ENCODE measurements around the gene SUCLA2.
"Not testable (repeated sequence)": the region's sequence is repeated elsewhere in the genome, so short reads cannot be mapped to it uniquely, and the experiment has no call there.

The SUCLA2 gene

DNA sequence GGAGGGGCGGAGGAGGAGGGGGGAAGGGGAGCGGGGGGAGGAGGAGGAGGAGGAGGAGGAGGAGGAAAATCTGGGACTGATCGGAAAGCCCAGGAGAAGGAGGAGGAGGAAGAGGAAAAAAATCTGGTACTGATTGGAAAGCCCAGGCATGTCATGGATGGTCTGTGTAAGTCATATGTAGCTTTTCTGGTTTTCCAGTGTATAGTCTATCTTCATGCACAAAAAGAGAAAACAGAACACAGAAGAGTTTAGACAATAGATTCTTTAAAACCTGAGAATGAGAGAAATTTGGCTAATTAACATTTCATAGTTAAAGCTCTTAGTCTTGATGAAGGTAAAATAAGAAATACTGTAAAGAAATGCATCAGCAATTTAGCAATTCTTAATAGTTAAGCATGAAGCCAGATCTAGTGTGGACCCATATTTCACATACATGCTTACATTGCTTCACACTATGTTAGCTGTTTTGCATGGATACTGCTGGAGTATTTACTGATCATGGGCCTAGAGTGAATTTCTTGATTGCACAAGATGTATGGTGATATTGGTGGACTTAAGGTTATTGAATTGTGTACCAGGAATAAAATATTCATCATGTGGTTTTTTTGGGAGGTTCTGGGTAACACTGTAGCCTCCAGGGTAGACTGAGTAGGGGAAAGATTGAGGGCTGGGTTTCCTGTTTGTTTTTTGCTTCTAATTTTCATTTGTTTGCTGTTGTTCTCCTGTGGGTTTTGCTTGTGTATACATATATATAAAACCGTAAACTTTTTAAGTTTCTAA, 41.4 kb downstream of the SUCLA2 start:
- no peak overlapping the region for H3K27ac Mint-ChIP-seq
- peaks cover 89% of the 10 kb centered on the region for H3K36me3 Mint-ChIP-seq (ENCODE audit: low read depth)
- no peaks in the 10 kb centered on the region for H3K4me1 Mint-ChIP-seq (ENCODE audit: low read depth)
- H3K27me3 Mint-ChIP-seq (ENCODE audit: low read depth): no peaks in the 10 kb centered on the region
- peaks cover 73% of the 10 kb centered on the region for H3K9me3 Mint-ChIP-seq
- DNase-seq (ENCODE audit: low spot score): no peak
- H3K4me3 Mint-ChIP-seq: no peak overlapping the region

DNA sequence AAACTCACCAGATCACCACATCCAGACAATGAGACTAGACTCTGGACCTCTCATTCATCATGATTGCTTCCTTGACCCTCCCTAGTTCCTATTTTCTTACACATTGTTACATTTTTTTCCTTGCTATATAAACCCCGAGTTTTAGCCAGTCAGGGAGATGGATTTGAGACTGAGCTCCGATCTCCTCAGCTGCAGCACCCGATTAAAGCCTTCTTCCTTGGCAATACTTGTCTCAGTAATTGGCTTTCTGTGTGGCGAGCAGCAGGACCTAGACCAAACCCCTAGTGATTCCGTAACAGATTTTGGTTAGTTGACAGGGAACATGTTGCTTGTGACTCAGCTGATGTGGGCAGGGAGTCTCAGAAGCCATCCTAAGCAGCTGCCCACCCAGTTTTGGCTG, 44.0 kb downstream of the SUCLA2 start:
- Mint-ChIP-seq H3K36me3 (ENCODE audit: low read depth) (peaks cover 85% of the 10 kb centered on the region), H3K27ac (no peak overlapping the region), H3K9me3 (peaks cover 64% of the 10 kb centered on the region), H3K4me1 (ENCODE audit: low read depth) (no peaks in the 10 kb centered on the region), H3K4me3 (no peak overlapping the region), H3K27me3 (ENCODE audit: low read depth) (no peaks in the 10 kb centered on the region)
- DNase-seq (ENCODE audit: low spot score): no peak

DNA sequence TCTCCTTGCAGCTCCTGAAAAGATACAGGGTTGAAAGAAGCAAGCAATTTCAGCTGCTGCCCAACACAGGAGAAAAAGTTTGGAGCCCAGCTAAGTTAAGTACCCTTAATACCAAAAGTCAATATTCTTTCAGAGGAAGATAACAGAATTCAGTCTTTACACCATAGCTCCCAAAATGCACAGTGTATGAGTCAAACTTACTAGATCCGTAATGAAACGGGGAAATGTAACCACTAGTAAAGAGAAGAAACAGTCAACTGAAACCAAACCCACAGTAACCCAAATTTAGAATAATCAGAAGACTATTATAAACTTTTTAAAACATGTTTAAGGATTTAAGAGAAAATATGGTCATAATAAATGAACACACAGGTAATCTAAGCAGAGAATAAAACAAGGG, 45.2 kb downstream of the SUCLA2 start:
- Mint-ChIP-seq H3K4me1 (ENCODE audit: low read depth) (no peaks in the 10 kb centered on the region), H3K36me3 (ENCODE audit: low read depth) (peaks cover 82% of the 10 kb centered on the region), H3K9me3 (peaks cover 54% of the 10 kb centered on the region), H3K27ac (no peak overlapping the region), H3K27me3 (ENCODE audit: low read depth) (no peaks in the 10 kb centered on the region), H3K4me3 (no peak overlapping the region)
- DNase-seq (ENCODE audit: low spot score): no peak

DNA sequence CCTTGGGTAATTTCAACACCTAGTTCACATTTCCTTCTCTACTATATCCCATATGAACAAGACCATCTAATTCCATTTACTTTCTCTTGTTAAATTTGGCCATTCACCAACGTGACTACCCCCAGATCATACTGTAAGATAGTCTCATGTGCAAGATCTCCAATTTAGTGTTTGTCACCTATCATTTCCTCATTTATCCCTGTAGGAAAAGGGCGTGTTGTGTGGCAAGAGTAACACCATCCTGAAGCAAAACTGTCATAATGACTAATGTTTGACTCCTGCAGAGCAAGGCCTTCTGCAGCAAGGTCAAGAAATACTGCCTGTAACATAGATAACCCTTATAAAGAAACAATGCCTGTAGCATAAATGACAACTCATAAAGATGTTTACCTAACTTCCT, 51.3 kb downstream of the SUCLA2 start:
- Mint-ChIP-seq H3K27ac (no peak overlapping the region), H3K36me3 (ENCODE audit: low read depth) (peaks cover 52% of the 10 kb centered on the region), H3K4me3 (no peak overlapping the region), H3K27me3 (ENCODE audit: low read depth) (no peaks in the 10 kb centered on the region), H3K9me3 (no peaks in the 10 kb centered on the region), H3K4me1 (ENCODE audit: low read depth) (no peaks in the 10 kb centered on the region)
- DNase-seq (ENCODE audit: low spot score): no peak

DNA sequence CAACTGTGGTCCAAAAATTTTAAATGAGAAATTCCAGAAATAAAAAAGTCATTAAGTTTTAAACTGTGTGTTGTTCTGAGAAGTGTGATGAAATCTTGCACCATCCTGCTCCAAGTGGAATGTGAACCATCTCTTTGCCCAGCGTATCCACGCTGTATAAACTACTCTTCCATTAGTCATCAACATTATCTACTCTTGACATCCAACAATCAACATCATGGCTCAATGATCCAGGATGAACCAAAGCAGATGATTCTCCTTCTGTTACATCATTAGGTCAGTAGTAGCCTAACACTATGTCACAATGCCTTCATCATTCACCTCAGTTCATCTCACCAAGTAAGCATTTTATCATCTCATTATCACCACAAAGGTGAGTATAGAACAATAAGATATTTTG, 55.3 kb downstream of the SUCLA2 start:
- H3K9me3 Mint-ChIP-seq: no peaks in the 10 kb centered on the region
- H3K4me1 Mint-ChIP-seq (ENCODE audit: low read depth): no peaks in the 10 kb centered on the region
- no peaks in the 10 kb centered on the region for H3K27me3 Mint-ChIP-seq (ENCODE audit: low read depth)
- H3K36me3 Mint-ChIP-seq (ENCODE audit: low read depth): peaks cover 47% of the 10 kb centered on the region
- no peak overlapping the region for H3K4me3 Mint-ChIP-seq
- no peak for DNase-seq (ENCODE audit: low spot score)
- H3K27ac Mint-ChIP-seq: no peak overlapping the region

DNA sequence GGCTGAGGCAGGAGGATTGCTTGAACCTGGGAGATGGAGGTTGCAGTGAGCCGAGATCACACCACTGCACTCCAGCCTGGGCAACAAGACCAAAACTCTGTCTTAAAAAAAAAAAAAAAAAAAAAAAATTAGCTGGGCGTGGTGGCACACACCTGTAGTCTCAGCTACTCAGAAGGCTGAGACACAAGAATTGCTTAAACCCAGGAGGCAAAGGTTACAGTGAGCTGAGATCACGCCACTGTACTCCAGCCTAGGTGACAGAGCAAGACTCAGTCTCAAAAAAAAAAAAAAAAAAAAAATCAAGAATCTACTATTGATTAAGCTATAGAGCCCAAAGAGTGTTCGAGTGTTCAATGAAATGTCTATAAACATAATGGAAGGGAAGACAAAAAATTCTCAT, 55.9 kb downstream of the SUCLA2 start:
- H3K36me3 Mint-ChIP-seq (ENCODE audit: low read depth): peaks cover 47% of the 10 kb centered on the region
- not testable (repeated sequence) for H3K4me3 Mint-ChIP-seq; H3K4me1 Mint-ChIP-seq (ENCODE audit: low read depth)

DNA sequence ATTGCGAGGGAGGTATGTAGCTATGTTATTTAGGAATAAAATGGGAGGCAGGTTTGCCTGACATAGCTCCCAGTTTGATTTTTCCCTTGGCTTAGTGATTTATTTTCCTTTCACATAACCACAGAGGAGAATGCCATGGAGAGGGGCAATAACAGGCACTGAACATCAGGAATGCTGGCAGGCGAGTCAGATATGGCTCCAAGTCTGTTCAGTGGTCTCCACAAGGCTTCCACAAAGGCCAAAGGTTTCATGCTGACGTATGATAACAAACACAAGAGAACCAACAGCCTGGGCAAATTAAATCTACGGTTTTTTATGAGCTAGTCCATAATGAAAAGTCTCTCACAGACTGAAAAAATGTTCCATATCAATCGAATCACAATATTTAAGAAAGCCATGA, 66.7 kb downstream of the SUCLA2 start:
- peaks cover 13% of the 10 kb centered on the region for H3K36me3 Mint-ChIP-seq (ENCODE audit: low read depth)
- H3K4me1 Mint-ChIP-seq (ENCODE audit: low read depth): no peaks in the 10 kb centered on the region
- no peak overlapping the region for H3K4me3 Mint-ChIP-seq
- H3K9me3 Mint-ChIP-seq: peaks cover 4% of the 10 kb centered on the region
- no peak overlapping the region for H3K27ac Mint-ChIP-seq
- H3K27me3 Mint-ChIP-seq (ENCODE audit: low read depth): no peaks in the 10 kb centered on the region
- no peak for DNase-seq (ENCODE audit: low spot score)

More for the DNA sequence above, 55.9 kb downstream of the SUCLA2 start:
- not testable (repeated sequence) for H3K27ac Mint-ChIP-seq; H3K27me3 Mint-ChIP-seq (ENCODE audit: low read depth); H3K9me3 Mint-ChIP-seq; DNase-seq (ENCODE audit: low spot score)

DNA sequence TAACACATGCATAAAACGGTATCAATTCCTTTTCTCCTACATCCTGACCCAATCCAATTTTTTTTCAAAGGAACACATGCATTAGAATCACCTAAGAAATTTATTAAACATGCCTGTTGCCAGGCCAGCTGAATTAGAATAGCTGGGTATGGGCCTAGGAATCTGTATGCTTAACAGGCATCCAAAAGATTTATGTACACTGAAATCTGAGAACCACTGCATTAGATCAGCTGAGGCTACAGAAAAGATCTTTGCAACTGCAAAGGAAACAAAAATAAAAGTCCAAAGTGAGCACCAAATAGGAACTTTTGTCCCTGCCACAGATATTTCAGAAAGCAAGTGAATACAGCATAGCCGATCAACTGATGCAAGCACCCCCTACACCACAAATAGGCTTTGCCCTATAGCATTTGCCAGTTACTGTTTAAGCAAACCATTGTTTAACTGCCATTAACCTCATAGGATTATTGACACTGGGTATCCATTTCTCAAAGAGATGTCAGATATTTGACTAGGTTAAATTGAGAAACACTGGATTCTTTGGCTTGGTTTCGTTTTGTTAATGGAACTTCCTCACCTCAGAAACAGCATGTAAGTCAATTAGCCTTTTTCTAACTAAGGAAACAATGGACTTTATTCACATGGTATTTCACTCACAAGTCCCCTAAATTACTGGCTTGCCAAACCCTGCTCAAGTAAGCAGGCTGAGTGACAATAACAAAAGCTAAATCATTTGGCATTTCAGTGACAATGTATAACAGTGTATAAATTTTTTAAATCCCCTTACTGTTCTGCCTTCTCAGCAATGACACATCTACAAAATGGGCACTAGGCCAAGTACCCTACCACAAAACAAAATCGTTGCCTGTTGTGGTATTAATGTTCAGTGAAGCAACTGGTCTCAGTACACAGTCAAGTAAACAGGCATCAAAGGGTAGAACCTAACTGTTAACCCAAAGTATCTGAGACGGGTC, 67.8 kb downstream of the SUCLA2 start:
- peaks cover 2% of the 10 kb centered on the region for H3K27me3 Mint-ChIP-seq (ENCODE audit: low read depth)
- H3K9me3 Mint-ChIP-seq: peaks cover 4% of the 10 kb centered on the region
- no peak overlapping the region for H3K4me3 Mint-ChIP-seq
- peaks cover 6% of the 10 kb centered on the region for H3K36me3 Mint-ChIP-seq (ENCODE audit: low read depth)
- DNase-seq (ENCODE audit: low spot score): no peak
- no peaks in the 10 kb centered on the region for H3K4me1 Mint-ChIP-seq (ENCODE audit: low read depth)
- H3K27ac Mint-ChIP-seq: no peak overlapping the region

DNA sequence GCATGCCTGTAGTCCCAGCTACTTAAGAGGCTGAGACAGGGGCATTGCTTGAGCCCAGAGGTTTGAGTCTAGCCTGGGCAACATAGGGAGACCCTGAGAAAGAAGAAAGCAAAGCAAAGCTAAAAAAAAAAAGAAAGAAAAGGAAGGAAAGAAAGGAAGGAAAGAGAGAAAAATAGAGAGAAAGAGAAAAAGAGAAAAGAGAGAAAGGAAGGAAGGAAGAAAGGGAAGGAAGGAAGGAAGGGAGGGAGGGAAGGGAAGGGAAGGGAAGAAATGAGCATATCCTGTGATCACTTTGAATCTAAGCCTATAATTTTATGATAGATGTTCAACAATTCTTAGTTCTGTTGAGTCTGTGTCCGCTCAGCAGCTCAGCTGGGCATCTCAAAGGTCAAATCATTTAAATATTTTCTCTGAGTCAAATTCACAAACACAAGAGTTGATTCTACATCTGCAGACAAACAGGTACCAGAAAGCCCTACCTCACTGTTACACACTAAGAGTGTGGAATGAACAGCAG, 70.4 kb downstream of the SUCLA2 start:
- Mint-ChIP-seq H3K4me3 (no peak overlapping the region), H3K27me3 (ENCODE audit: low read depth) (peaks cover 2% of the 10 kb centered on the region)

DNA sequence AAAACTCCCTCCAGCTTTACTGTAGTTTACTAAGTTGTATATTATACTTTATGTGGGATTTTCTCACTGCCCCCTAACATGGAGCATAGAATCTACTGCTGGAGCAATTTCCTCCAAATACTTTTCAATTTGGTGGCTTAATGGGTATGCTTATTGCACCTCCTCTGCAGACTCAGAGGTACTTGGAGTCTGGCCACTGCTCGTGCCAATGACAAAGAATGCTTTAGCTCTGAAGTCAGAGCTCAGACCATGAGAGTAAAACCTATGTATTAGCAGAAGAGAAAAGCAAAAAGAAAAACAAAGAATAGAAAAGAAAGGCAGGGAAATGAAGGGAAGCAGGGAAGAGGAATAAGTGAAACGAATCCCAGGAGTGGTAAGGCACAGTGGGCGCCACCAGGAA, 71.9 kb downstream of the SUCLA2 start:
- no peaks in the 10 kb centered on the region for H3K36me3 Mint-ChIP-seq (ENCODE audit: low read depth)
- no peaks in the 10 kb centered on the region for H3K9me3 Mint-ChIP-seq
- no peak for DNase-seq (ENCODE audit: low spot score)
- no peaks in the 10 kb centered on the region for H3K4me1 Mint-ChIP-seq (ENCODE audit: low read depth)
- H3K4me3 Mint-ChIP-seq: no peak overlapping the region
- H3K27ac Mint-ChIP-seq: no peak overlapping the region
- H3K27me3 Mint-ChIP-seq (ENCODE audit: low read depth): peaks cover 2% of the 10 kb centered on the region

More for the DNA sequence above, 70.4 kb downstream of the SUCLA2 start:
- Mint-ChIP-seq H3K36me3 (ENCODE audit: low read depth) (no peaks in the 10 kb centered on the region), H3K4me1 (ENCODE audit: low read depth) (no peaks in the 10 kb centered on the region), H3K27ac (no peak overlapping the region), H3K9me3 (no peaks in the 10 kb centered on the region)
- no peak for DNase-seq (ENCODE audit: low spot score)

DNA sequence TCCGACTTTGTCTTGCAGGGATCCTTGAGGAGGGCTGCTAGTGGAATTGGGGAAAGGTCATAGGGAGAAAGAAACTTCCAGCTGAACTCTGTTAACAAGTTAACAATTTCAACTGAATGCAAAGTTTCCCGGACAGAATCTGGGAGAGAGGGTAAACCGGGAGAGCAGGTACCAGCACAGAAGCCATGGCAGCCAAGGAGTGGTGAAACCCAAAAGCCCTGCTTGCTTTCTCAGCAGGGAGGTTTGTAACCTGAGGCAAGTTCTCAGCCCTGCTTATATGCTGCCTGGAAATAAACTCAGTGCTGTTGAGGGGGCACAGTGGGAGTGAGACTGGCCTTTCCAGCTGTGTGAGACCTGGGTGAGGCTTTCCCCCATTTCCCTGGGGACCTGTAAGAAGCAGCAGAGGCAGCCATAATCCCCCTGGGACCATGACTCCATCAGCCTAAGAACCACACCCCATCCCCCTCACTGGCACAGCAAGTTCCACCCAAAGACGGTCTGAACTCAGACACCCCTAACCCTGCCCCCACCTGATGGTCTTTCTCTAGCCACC, 84.0 kb downstream of the SUCLA2 start:
- Mint-ChIP-seq H3K27ac (no peak overlapping the region), H3K9me3 (peaks cover 5% of the 10 kb centered on the region), H3K4me1 (ENCODE audit: low read depth) (no peaks in the 10 kb centered on the region), H3K36me3 (ENCODE audit: low read depth) (no peaks in the 10 kb centered on the region), H3K4me3 (no peak overlapping the region), H3K27me3 (ENCODE audit: low read depth) (no peaks in the 10 kb centered on the region)
- DNase-seq (ENCODE audit: low spot score): no peak

DNA sequence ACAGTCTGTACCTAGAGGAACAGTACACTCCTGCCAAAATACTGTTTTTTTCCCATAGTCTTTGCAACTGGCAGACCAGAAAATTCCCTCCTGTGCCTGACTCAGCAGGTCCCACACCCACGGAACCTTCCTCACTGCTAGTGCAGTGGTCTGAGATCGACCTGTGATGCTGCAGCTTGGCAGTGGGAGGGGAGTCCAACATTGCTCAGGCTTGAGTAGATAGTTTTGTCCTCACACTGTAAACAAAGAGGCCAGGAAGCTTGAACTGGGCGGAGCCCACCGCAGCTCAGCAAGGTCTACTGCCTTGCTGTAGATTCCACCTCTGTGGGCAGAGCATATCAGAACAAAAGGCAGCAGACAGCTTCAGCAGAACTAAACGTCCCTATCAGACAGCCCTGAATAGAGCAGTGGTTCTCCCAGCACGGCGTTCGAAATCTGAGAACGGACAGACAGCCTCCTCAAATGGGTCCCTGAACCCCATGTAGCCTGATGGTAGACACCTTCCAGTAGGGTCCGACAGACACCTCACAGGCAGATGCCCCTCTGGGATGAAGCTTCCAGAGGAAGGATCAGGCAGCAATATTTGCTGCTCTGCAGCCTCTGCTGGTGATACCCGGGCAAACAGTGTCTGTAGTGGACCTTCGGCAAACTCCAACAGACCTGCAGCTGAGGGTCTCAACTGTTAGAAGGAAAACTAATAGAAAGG, 92.7 kb downstream of the SUCLA2 start:
- H3K36me3 Mint-ChIP-seq (ENCODE audit: low read depth): no peaks in the 10 kb centered on the region
- no peak overlapping the region for H3K27ac Mint-ChIP-seq
- H3K4me3 Mint-ChIP-seq: no peak overlapping the region
- H3K9me3 Mint-ChIP-seq: no peaks in the 10 kb centered on the region
- peaks cover 1% of the 10 kb centered on the region for H3K4me1 Mint-ChIP-seq (ENCODE audit: low read depth)
- H3K27me3 Mint-ChIP-seq (ENCODE audit: low read depth): no peaks in the 10 kb centered on the region
- DNase-seq (ENCODE audit: low spot score): no peak

DNA sequence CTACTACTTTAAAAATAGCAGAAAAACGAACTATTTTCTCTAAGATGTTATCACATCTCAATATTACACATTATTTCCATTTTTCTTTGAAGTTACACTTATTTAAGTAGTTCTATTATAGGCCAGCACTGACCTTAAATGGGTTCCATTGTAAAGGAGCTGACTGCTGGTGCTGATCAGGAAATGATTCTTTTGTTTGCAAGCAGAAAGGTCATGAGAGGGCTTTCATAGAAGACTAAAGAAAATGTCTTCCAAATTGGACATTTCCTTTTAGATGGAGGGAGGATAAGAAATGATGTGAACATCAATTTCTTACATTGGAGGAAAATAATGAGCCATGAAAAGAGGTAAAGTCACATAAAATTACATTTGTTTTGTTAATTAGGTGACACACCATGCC, 96.2 kb downstream of the SUCLA2 start:
- Mint-ChIP-seq H3K9me3 (no peaks in the 10 kb centered on the region), H3K36me3 (ENCODE audit: low read depth) (no peaks in the 10 kb centered on the region), H3K27me3 (ENCODE audit: low read depth) (no peaks in the 10 kb centered on the region), H3K4me1 (ENCODE audit: low read depth) (peaks cover 1% of the 10 kb centered on the region), H3K4me3 (no peak overlapping the region), H3K27ac (no peak overlapping the region)
- DNase-seq (ENCODE audit: low spot score): no peak
